Neural cell (in vitro differentiated cells): ENCODE measurements around the gene FOXN1. TPM values are rescaled to one million over a fixed set of nuclear protein-coding genes. Genes with fewer than 3 reads are reported as not detected.

ENCODE experiments used
- H2AFZ ChIP-seq: fragments of 200-600, 300-800 bp; sonication (generic), shearing (Covaris generic); 2 replicates; pipeline ENCODE4 v1.6.0; 2014; ENCODE audit warnings: low read depth, mild to moderate bottlenecking, antibody characterized with exemption, low read length, moderate library complexity
- H3F3A ChIP-seq: fragments of 200-600 bp; shearing (Covaris generic); 2 replicates; pipeline ENCODE4 v1.6.1; 2016; ENCODE audit warnings: mild to moderate bottlenecking, moderate library complexity, mixed read lengths, antibody characterized with exemption, low read length; ENCODE audit not compliant: insufficient read depth, poor library complexity, severe bottlenecking
- H3K27ac ChIP-seq: fragments of 200-600, 300-800 bp; sonication (generic), shearing (Covaris generic); 2 replicates; pipeline ENCODE4 v1.5.1; 2014; ENCODE audit warnings: mild to moderate bottlenecking, low read length, moderate library complexity
- H3K27me3 ChIP-seq: fragments of 300-800, 200-600 bp; sonication (generic), shearing (Covaris generic); 2 replicates; pipeline ENCODE4 v1.6.0; 2014; ENCODE audit warnings: mild to moderate bottlenecking, low read depth, low read length, moderate library complexity; ENCODE audit not compliant: insufficient read depth
- H3K36me3 ChIP-seq: fragments of 300-800, 200-600 bp; sonication (generic), shearing (Covaris generic); 2 replicates; pipeline ENCODE4 v1.5.1; 2014; ENCODE audit warnings: mild to moderate bottlenecking, antibody characterized with exemption, low read length, moderate library complexity; ENCODE audit not compliant: insufficient read depth
- H3K4me2 ChIP-seq: fragments of 300-800, 200-600 bp; sonication (generic), shearing (Covaris generic); 2 replicates; pipeline ENCODE4 v1.6.0; 2014; ENCODE audit warnings: mild to moderate bottlenecking, low read length
- H3K4me3 ChIP-seq: fragments of 300-800, 200-600 bp; sonication (generic), shearing (Covaris generic); 2 replicates; pipeline ENCODE4 v1.5.1; 2014; ENCODE audit warnings: mild to moderate bottlenecking, low read length, moderate library complexity
- H3K79me2 ChIP-seq: fragments of 200-600 bp; shearing (Covaris generic); replicated peaks from 2 replicates; pipeline ENCODE4 v1.6.0; 2014; ENCODE audit warnings: mild to moderate bottlenecking, low read length, moderate library complexity; ENCODE audit not compliant: insufficient read depth
- H3K9ac ChIP-seq: fragments of 300-800, 200-600 bp; sonication (generic), shearing (Covaris generic); 2 replicates; pipeline ENCODE4 v1.6.1; 2016; ENCODE audit warnings: mild to moderate bottlenecking, low read length, mixed read lengths
- H3K9me2 ChIP-seq: fragments of 200-600 bp; shearing (Covaris generic); 2 replicates; pipeline ENCODE4 v1.6.1; 2016; ENCODE audit warnings: mild to moderate bottlenecking, low read length, mixed read lengths; ENCODE audit not compliant: insufficient read depth
- H3K9me3 ChIP-seq: fragments of 200-600, 300-800 bp; sonication (generic), shearing (Covaris generic); 2 replicates; pipeline ENCODE4 v1.6.1; 2016; ENCODE audit warnings: mild to moderate bottlenecking, mixed run types, low read length, moderate library complexity, mixed read lengths
- H4K20me1 ChIP-seq: fragments of 200-600 bp; shearing (Covaris generic); 2 replicates; pipeline ENCODE4 v1.6.1; 2016; ENCODE audit warnings: mild to moderate bottlenecking, mixed run types; ENCODE audit not compliant: insufficient read depth
- CTCF ChIP-seq: fragments of 450-650 bp; IDR thresholded peaks from 2 replicates; pipeline ENCODE4 v1.5.1; 2014; ENCODE audit warnings: antibody characterized with exemption, mild to moderate bottlenecking, moderate library complexity; ENCODE audit not compliant: poor library complexity, severe bottlenecking
- EP300 ChIP-seq: fragments of 450-650 bp; conservative IDR thresholded peaks from 2 replicates; pipeline ENCODE4 v1.6.1; 2014; ENCODE audit warnings: antibody characterized with exemption, mild to moderate bottlenecking, moderate library complexity; ENCODE audit not compliant: poor library complexity, severe bottlenecking
- EZH2 ChIP-seq: fragments of 200-600, 300-800 bp; shearing (Covaris generic), sonication (generic); IDR thresholded peaks from 2 replicates; pipeline ENCODE4 v1.6.1; 2014; ENCODE audit warnings: antibody characterized with exemption, low read length, borderline replicate concordance, mild to moderate bottlenecking; ENCODE audit not compliant: insufficient read depth, poor library complexity, severe bottlenecking
- MXI1 ChIP-seq: fragments of 450-650 bp; conservative IDR thresholded peaks from 2 replicates; pipeline ENCODE4 v1.6.1; 2014; ENCODE audit warnings: antibody characterized with exemption, mild to moderate bottlenecking; ENCODE audit not compliant: poor library complexity, severe bottlenecking
- POLR2AphosphoS5 ChIP-seq: IDR thresholded peaks from 2 replicates; pipeline ENCODE4 v1.6.1; 2012
- RAD21 ChIP-seq: fragments of 450-650 bp; conservative IDR thresholded peaks from 2 replicates; pipeline ENCODE4 v1.6.1; 2014; ENCODE audit warnings: antibody characterized with exemption, mild to moderate bottlenecking, moderate library complexity
- SMC3 ChIP-seq: fragments of 450-650 bp; conservative IDR thresholded peaks from 2 replicates; pipeline ENCODE4 v1.6.1; 2014; ENCODE audit warnings: antibody characterized with exemption, mild to moderate bottlenecking, moderate library complexity; ENCODE audit not compliant: poor library complexity
- TAF1 ChIP-seq: IDR thresholded peaks from 2 replicates; pipeline ENCODE4 v1.6.1; 2012; ENCODE audit warnings: low read depth
- polyA plus RNA-seq: library from polyadenylated mRNA; depleted of rRNA; stranded (reverse); fragments of >200 nt; gene quantifications from 2 replicates; pipeline ENCODE4 v1.2.3, GENCODE V29; 2014
- TF ChIP-seq, protein P1 (sequence below): IDR thresholded peaks from 2 replicates; pipeline ENCODE4 v1.6.1; 2012; ENCODE audit warnings: borderline replicate concordance

FOXN1 gene
- polyA plus RNA-seq, 1 donor from 2014 or later, result not detected

DNA sequence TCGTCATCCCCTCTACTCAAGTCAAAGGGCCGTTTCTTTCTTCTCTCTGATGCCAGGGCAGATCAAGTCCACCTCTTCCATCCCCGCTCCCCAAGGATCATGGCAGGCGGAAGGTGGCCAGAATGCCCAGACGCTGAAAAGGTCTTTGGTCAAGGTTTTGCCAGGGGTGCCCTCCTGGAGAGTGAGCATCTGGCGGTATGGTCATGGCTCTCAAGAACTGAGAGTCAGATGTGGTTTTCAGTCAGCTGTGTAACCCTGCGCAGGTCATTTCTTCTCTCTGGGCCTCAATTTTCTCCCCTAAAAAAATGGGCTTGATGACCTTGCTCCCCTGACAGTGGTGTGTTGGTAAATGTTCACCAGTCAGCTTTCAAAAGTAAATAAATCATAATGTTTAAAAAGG lies 12.4 kb downstream of the FOXN1 start:
- no peaks in the 10 kb centered on the region for H3K9me2 ChIP-seq

DNA sequence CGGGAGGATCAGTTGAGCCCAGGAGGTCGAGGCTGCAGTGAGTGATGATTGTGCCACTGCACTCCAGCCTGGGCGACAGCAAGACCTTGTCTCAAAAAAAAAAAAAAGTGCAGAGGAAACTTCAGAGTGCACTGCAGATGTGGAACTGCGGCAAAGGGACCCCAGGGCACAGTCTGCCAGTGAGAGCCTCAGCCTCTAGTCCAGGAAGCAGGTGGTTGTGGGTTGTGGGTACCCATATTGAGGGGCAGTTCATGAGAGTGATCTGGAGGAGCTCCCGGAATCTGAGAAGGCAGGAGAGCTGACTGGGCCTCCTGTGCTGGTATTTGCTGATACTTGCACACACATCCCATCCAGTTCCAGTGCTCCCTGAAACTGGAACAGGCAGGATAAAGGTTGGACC lies 13.1 kb downstream of the FOXN1 start:
- TF ChIP-seq SMC3, result no peak
- TF ChIP-seq CTCF, result no peak
- no peak for TF ChIP-seq RAD21
- no peak for TF ChIP-seq EP300
- TF ChIP-seq POLR2AphosphoS5, result no peak
- TF ChIP-seq, protein P1, sequence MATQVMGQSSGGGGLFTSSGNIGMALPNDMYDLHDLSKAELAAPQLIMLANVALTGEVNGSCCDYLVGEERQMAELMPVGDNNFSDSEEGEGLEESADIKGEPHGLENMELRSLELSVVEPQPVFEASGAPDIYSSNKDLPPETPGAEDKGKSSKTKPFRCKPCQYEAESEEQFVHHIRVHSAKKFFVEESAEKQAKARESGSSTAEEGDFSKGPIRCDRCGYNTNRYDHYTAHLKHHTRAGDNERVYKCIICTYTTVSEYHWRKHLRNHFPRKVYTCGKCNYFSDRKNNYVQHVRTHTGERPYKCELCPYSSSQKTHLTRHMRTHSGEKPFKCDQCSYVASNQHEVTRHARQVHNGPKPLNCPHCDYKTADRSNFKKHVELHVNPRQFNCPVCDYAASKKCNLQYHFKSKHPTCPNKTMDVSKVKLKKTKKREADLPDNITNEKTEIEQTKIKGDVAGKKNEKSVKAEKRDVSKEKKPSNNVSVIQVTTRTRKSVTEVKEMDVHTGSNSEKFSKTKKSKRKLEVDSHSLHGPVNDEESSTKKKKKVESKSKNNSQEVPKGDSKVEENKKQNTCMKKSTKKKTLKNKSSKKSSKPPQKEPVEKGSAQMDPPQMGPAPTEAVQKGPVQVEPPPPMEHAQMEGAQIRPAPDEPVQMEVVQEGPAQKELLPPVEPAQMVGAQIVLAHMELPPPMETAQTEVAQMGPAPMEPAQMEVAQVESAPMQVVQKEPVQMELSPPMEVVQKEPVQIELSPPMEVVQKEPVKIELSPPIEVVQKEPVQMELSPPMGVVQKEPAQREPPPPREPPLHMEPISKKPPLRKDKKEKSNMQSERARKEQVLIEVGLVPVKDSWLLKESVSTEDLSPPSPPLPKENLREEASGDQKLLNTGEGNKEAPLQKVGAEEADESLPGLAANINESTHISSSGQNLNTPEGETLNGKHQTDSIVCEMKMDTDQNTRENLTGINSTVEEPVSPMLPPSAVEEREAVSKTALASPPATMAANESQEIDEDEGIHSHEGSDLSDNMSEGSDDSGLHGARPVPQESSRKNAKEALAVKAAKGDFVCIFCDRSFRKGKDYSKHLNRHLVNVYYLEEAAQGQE, result no peak
- no peak for TF ChIP-seq MXI1
- no peak for TF ChIP-seq EZH2
- TF ChIP-seq TAF1, result no peak
- H3K9me2 ChIP-seq, result no peaks in the 10 kb centered on the region
- H4K20me1 ChIP-seq, result no peaks in the 10 kb centered on the region
- H3K4me2 ChIP-seq, result no peak overlapping the region
- H3K4me3 ChIP-seq, result no peak overlapping the region
- H2AFZ ChIP-seq, result no peak overlapping the region
- no peaks in the 10 kb centered on the region for H3F3A ChIP-seq
- H3K27ac ChIP-seq, result no peak overlapping the region
- H3K9me3 ChIP-seq, result peaks cover 9% of the 10 kb centered on the region
- H3K27me3 ChIP-seq, result no peaks in the 10 kb centered on the region
- no peak overlapping the region for H3K9ac ChIP-seq
- no peaks in the 10 kb centered on the region for H3K79me2 ChIP-seq
- no peaks in the 10 kb centered on the region for H3K36me3 ChIP-seq

More for the DNA sequence above, 12.4 kb downstream of the FOXN1 start:
- no peaks in the 10 kb centered on the region for H3K36me3 ChIP-seq
- H3K79me2 ChIP-seq, result no peaks in the 10 kb centered on the region
- H3K27me3 ChIP-seq, result no peaks in the 10 kb centered on the region
- H3K9ac ChIP-seq, result no peak overlapping the region
- H2AFZ ChIP-seq, result no peak overlapping the region
- peaks cover 9% of the 10 kb centered on the region for H3K9me3 ChIP-seq
- no peak overlapping the region for H3K4me2 ChIP-seq
- H4K20me1 ChIP-seq, result no peaks in the 10 kb centered on the region
- H3K4me3 ChIP-seq, result no peak overlapping the region
- no peak for TF ChIP-seq TAF1
- TF ChIP-seq CTCF, result no peak
- TF ChIP-seq RAD21, result no peak
- TF ChIP-seq POLR2AphosphoS5, result no peak
- TF ChIP-seq EP300, result no peak
- no peak for TF ChIP-seq SMC3
- no peak for TF ChIP-seq EZH2
- TF ChIP-seq MXI1, result no peak
- TF ChIP-seq, protein P1, result no peak
- no peaks in the 10 kb centered on the region for H3F3A ChIP-seq
- no peak overlapping the region for H3K27ac ChIP-seq
